Left lung (tissue), 10 donors: ENCODE data around the gene ERVFRD-1. TPM values are rescaled to one million over a fixed set of nuclear protein-coding genes. Genes with fewer than 3 reads are reported as not detected.
A peak's percentile ranks its signal among the peaks of the same experiment; 100 is the strongest.
"Not testable (repeated sequence)": the region's sequence is repeated elsewhere in the genome, so short reads cannot be mapped to it uniquely, and the experiment has no call there.

Experiments used
- ATAC-seq: fragments of 200-7000 bp; cut with Tn5 transposase; one replicate; pipeline ENCODE4 v1.9.1; 2020; ENCODE audit warnings: moderate library complexity
- DNase-seq, 4 donors: peaks; one replicate each; pipeline ENCODE4 v3.0.0-alpha.2; 2013 to 2020
- H3K27ac ChIP-seq, 2 donors: fragments of 200-600 bp; sonication (generic) in 1 of 2; one replicate each; pipeline versions ENCODE4 v1.5.0 to v1.8.0; 2020 to 2021
- H3K27me3 ChIP-seq, 2 donors: fragments of 200-600 bp; sonication (generic) in 1 of 2; one replicate each; pipeline versions ENCODE4 v1.5.0 to v1.8.0; 2020 to 2021
- H3K36me3 ChIP-seq, 2 donors: fragments of 200-600 bp; sonication (generic) in 1 of 2; one replicate each; pipeline versions ENCODE4 v1.5.0 to v1.8.0; 2020 to 2021
- H3K4me1 ChIP-seq, 2 donors: fragments of 200-600 bp; one replicate each; pipeline ENCODE4 v1.8.0; 2021
- H3K4me3 ChIP-seq, 2 donors: fragments of 200-600 bp; sonication (generic) in 1 of 2; one replicate each; pipeline versions ENCODE4 v1.5.0 to v1.8.0; 2020 to 2021; ENCODE audit warnings: mild to moderate bottlenecking in 1 of 2
- H3K9me3 ChIP-seq, 2 donors: fragments of 200-600 bp; sonication (generic) in 1 of 2; one replicate each; pipeline versions ENCODE4 v1.5.0 to v1.8.0; 2020 to 2021
- intact Hi-C, 2 donors: fragments of 100-400 bp; cut with DNase I; formaldehyde crosslinking; loops; one replicate each; pipeline versions ENCODE4 v1.11.2 to v1.14.2; 2022
- polyA plus RNA-seq, 6 donors: library from polyadenylated mRNA; unstranded; fragments of 120-200 nt; gene quantifications; one replicate each; pipeline ENCODE4 v1.2.1, GENCODE V29; 2013; ENCODE audit not compliant: insufficient read length in 6 of 6
- total RNA-seq, 2 donors: library from RNA; stranded (reverse); fragmentation: NEBNext Ultra II Directional; extraction: Animal tissue kit (Norgen Biotek cat#: 25700); gene quantifications; one replicate each; pipeline ENCODE4 v1.2.1, GENCODE V29; 2021
- TF ChIP-seq, protein P1 (sequence below), 2 donors: fragments of 200-600 bp; sonication (generic) in 1 of 2; IDR thresholded peaks; one replicate each; pipeline versions ENCODE4 v1.5.0 to v1.8.0; 2021; ENCODE audit warnings: antibody characterized with exemption in 2 of 2
- donor health status: DM: no; HTN: yes; CAD: no.
- donor health status: DM: no; HTN: no; CAD: no.

The ERVFRD-1 gene
- total and polyA plus RNA-seq, 8 donors: 0.09 to 0.18 (median 0.13) TPM; not detected in 1

DNA sequence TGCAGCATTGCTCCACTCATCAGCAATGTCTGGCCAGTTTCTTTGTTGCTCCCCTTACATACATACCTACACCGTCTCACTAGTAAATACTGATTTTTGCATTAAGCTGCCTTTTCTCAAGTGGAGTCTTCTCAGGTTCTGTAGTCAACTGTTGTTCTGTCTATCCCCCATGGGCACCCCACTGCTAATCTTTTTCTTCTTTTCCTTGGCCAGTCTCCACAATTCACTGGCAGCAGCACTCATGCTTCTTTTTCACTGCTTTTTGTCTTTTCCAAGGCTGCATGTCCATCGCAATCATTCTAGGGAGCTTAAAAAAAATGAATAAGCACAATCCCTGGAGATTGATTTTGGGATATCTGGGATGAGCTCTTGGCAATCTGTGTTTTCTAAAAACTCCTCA, 10.3 kb upstream of the ERVFRD-1 start:
- ATAC-seq: no peak
- H3K27me3 ChIP-seq: no peaks in the 10 kb centered on the region
- no peaks in the 10 kb centered on the region for H3K9me3 ChIP-seq
- no peaks in the 10 kb centered on the region for H3K4me1 ChIP-seq
- no peak for DNase-seq
- H3K27ac ChIP-seq: no peak overlapping the region
- no peaks in the 10 kb centered on the region for H3K36me3 ChIP-seq
- H3K4me3 ChIP-seq: no peak overlapping the region
- TF ChIP-seq, protein P1, sequence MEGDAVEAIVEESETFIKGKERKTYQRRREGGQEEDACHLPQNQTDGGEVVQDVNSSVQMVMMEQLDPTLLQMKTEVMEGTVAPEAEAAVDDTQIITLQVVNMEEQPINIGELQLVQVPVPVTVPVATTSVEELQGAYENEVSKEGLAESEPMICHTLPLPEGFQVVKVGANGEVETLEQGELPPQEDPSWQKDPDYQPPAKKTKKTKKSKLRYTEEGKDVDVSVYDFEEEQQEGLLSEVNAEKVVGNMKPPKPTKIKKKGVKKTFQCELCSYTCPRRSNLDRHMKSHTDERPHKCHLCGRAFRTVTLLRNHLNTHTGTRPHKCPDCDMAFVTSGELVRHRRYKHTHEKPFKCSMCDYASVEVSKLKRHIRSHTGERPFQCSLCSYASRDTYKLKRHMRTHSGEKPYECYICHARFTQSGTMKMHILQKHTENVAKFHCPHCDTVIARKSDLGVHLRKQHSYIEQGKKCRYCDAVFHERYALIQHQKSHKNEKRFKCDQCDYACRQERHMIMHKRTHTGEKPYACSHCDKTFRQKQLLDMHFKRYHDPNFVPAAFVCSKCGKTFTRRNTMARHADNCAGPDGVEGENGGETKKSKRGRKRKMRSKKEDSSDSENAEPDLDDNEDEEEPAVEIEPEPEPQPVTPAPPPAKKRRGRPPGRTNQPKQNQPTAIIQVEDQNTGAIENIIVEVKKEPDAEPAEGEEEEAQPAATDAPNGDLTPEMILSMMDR (IDR thresholded peaks at IDR 0.05): no peak
- intact Hi-C loops: no loop called here

DNA sequence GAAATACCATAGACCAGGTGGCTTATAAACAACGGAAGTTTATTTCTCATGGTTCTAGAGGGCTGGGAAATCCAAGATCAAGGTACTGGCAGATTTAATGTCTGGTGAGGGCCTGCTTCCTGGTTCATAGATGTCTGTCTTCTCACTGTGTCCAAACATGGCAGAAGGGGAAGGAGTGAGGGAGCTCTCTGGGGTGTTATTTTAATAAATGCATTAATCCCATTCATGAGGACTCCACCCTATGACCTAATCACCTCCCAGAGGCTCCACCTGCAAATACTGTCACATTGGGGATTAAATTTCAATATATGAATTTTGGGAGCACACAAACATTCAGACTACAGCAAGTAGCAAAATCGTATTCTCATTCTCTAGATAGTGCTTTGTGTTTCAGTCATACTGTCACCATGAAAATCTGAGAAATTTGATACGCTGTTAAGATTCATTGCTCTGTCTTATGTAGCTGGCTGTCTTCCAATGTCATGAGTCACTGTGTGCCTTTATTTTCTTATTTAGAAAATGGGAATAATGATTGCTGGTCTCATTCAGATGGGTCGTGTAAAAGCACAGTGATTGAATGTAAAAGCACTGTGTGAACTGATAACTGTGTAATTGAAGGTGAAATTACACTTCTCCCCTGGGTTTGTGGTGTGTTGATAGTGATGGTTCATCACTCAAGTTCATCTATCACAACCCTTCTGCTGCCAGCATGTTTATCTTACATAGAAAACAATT, 8.9 kb upstream of the ERVFRD-1 start:
- ATAC-seq (no peak), DNase-seq (no peak)
- intact Hi-C loops: no loop called here
- no peaks in the 10 kb centered on the region for H3K9me3 ChIP-seq
- H3K4me3 ChIP-seq: no peak overlapping the region
- no peaks in the 10 kb centered on the region for H3K4me1 ChIP-seq
- TF ChIP-seq, protein P1 (IDR thresholded peaks at IDR 0.05): no peak
- H3K27me3 ChIP-seq: no peaks in the 10 kb centered on the region
- no peak overlapping the region for H3K27ac ChIP-seq
- no peaks in the 10 kb centered on the region for H3K36me3 ChIP-seq

DNA sequence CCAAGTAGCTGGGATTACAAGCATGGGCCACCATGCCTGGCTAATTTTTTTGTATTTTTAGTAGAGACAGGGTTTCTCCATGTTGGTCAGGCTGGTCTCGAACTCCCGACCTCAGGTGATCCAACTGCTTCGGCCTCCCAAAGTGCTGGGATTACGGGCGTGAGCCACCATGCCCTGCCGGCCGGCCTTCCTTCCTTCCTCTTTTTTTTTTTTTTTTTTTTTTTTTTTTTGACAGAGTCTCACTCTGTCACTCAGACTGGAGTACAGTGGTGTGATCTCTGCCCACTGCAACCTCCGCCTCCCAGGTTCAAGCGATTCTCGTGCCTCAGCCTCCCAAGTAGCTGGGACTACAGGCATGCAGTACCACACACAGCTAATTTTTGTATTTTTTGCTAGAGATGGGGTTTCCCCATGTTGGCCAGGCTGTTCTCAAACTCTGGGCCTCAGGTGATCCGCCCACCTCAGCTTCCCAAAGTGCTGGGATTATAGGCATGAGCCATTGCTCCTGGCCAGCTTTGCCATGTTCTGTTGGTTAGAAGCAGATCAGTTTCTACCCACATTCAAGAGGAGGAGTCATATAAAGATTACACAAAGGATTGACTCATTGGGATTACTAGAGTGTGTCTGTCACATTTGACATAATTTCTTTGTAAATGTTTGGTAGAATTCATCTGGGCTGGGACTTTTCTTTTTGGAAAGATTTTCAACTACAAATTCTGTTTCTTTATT, 4.4 kb upstream of the ERVFRD-1 start:
- DNase-seq, H3K27me3 ChIP-seq, H3K36me3 ChIP-seq, H3K4me1 ChIP-seq, H3K9me3 ChIP-seq, H3K4me3 ChIP-seq, intact Hi-C loops, H3K27ac ChIP-seq: not testable (repeated sequence)
- peak; percentile 54 for ATAC-seq

DNA sequence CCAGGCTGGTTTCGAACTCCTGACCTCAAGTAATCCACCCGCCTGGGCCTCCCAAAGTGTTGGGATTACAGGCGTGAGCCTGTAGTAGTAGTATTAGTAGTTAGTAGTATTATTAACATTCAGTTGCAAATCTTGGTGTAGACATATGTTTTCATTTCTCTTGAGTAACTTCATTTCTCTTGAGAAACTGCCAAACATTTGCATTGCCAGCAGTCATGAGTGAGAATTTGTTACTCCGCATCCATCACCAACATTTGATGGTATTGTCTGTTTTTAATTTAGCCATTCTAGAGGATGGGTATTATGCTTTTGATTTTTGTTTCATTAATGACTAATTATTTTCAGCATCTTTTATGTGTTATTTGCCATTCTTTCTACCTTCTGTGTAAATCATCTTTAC, 1.5 kb upstream of the ERVFRD-1 start:
- DNase-seq (no peak), ATAC-seq (no peak)
- Histone ChIP-seq H3K27me3 (no peaks in the 10 kb centered on the region), H3K27ac (no peak overlapping the region), H3K4me1 (peaks cover 0 to 8% of the 10 kb centered on the region in 2 donors), H3K9me3 (no peaks in the 10 kb centered on the region), H3K4me3 (no peak overlapping the region), H3K36me3 (no peaks in the 10 kb centered on the region)
- intact Hi-C loops: no loop called here
- TF ChIP-seq, protein P1 (IDR thresholded peaks at IDR 0.05): no peak

DNA sequence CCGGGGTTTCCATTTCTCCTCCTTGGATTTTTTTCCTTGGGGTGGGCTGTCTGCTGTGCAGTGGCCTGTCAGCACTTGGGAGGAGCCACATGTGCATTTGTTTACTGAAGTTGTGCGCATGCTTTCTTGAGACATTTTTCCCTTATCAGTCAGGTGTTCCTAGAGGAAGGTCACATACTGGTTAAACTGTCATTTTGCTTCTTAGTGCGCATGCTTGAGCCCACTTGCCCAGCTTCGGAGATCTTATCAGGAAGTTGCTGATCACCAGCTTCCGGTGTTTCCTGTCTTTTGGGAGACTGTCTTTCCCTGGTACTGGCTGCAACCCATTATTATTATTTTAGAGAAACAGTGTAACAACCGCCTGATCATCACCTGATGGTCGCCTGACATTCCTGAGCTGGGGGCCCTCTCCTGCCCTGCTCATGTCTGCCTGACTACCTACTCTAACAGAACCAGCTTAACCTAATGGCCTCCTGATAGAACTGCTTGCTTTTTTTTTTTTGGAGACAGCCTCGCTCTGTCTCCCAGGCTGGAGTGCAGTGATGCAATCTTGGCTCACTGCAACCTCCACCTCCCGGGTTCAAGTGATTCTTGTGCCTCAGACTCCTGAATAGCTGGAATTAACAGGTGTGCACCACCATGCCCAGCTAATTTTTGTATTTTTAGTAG, 378 bp upstream of the ERVFRD-1 start:
- no peak for ATAC-seq
- intact Hi-C loops: no loop called here

More for the DNA sequence above, 378 bp upstream of the ERVFRD-1 start:
- no peak for DNase-seq
- Histone ChIP-seq H3K36me3 (no peaks in the 10 kb centered on the region), H3K27ac (peak overlapping the region in 1 of 2 donors; percentile 28), H3K4me3 (peak overlapping the region in 1 of 2 donors; percentile 8), H3K9me3 (no peaks in the 10 kb centered on the region), H3K27me3 (no peaks in the 10 kb centered on the region), H3K4me1 (peaks cover 0 to 8% of the 10 kb centered on the region in 2 donors)
- TF ChIP-seq, protein P1 (IDR thresholded peaks at IDR 0.05): no peak
